Activated CD8-positive, alpha-beta T cell treated with anti-CD3 and anti-CD28 coated beads, Interleukin-2, amount 10 ng/mL, durations not matched to agents 7 days and 5 days (primary cell): Measurements from ENCODE around the gene POGLUT3. TPM values are rescaled to one million over a fixed set of nuclear protein-coding genes. Genes with fewer than 3 reads are reported as not detected.
A peak's percentile ranks its signal among the peaks of the same experiment; 100 is the strongest.

Experiments
- ATAC-seq: fragments of 150-1000 bp; cut with Tn5 transposase; one replicate; pipeline ENCODE4 v1.10.0; 2021; ENCODE audit warnings: moderate library complexity
- CTCF ChIA-PET: fragments of 350-600 bp; sonication (Branson Sonifier 250); formaldehyde crosslinking; loops from one replicate; lab custom pipeline; 2021; ENCODE audit warnings: antibody characterized with exemption; lab: Charles Lee
- POLR2A ChIA-PET: fragments of 350-600 bp; sonication (Branson Sonifier 250); formaldehyde crosslinking; loops from one replicate; lab custom pipeline; 2021; ENCODE audit warnings: antibody characterized with exemption; lab: Charles Lee
- DNase-seq: peaks from one replicate; pipeline ENCODE4 v3.0.0-alpha.2; 2020
- H3K27ac Mint-ChIP-seq: one replicate; pipeline ENCODE4 v1.8.0; 2021; ENCODE audit warnings: mild to moderate bottlenecking, mixed read lengths
- H3K27me3 Mint-ChIP-seq: one replicate; pipeline ENCODE4 v1.8.0; 2021; ENCODE audit warnings: low read depth, mixed read lengths
- H3K36me3 Mint-ChIP-seq: one replicate; pipeline ENCODE4 v1.8.0; 2021; ENCODE audit warnings: low read depth, mixed read lengths
- H3K4me1 Mint-ChIP-seq: one replicate; pipeline ENCODE4 v1.8.0; 2021; ENCODE audit warnings: low read depth, mixed read lengths
- H3K4me3 Mint-ChIP-seq: one replicate; pipeline ENCODE4 v1.8.0; 2021; ENCODE audit warnings: mild to moderate bottlenecking, mixed read lengths
- H3K9me3 Mint-ChIP-seq: one replicate; pipeline ENCODE4 v1.8.0; 2022; ENCODE audit warnings: mixed read lengths; ENCODE audit not compliant: insufficient read depth
- total RNA-seq, 2 experiments: library from RNA; stranded (reverse); gene quantifications; one replicate each; pipeline ENCODE4 v1.2.3, GENCODE V29; 2021

POGLUT3 gene
- total RNA-seq, 2 experiments from 2014 or later: 27.6 to 31.5 TPM

- ATAC-seq (no peak), DNase-seq (no peak)
- H3K4me1 Mint-ChIP-seq: no peaks in the 10 kb centered on the region
- no peak overlapping the region for H3K27ac Mint-ChIP-seq
- POLR2A ChIA-PET: no interaction called here
- H3K27me3 Mint-ChIP-seq: no peaks in the 10 kb centered on the region
- H3K4me3 Mint-ChIP-seq: no peak overlapping the region
- H3K36me3 Mint-ChIP-seq: no peaks in the 10 kb centered on the region
- CTCF ChIA-PET: no interaction called here
- H3K9me3 Mint-ChIP-seq: no peaks in the 10 kb centered on the region
Observed at GRCh38 chr11:108525161-108525560, 27.0 kb upstream of the POGLUT3 start.

- Mint-ChIP-seq H3K27me3 (no peaks in the 10 kb centered on the region), H3K4me1 (no peaks in the 10 kb centered on the region), H3K9me3 (no peaks in the 10 kb centered on the region), H3K4me3 (no peak overlapping the region), H3K36me3 (no peaks in the 10 kb centered on the region), H3K27ac (no peak overlapping the region)
- CTCF ChIA-PET: no interaction called here
- ATAC-seq (no peak), DNase-seq (no peak)
- POLR2A ChIA-PET: no interaction called here
Observed at GRCh38 chr11:108524422-108524821, 26.2 kb upstream of the POGLUT3 start.

- ATAC-seq (no peak), DNase-seq (no peak)
- H3K9me3 Mint-ChIP-seq: no peaks in the 10 kb centered on the region
- H3K27me3 Mint-ChIP-seq: no peaks in the 10 kb centered on the region
- CTCF ChIA-PET: no interaction called here
- POLR2A ChIA-PET: no interaction called here
- H3K27ac Mint-ChIP-seq: no peak overlapping the region
- no peak overlapping the region for H3K4me3 Mint-ChIP-seq
- H3K4me1 Mint-ChIP-seq: no peaks in the 10 kb centered on the region
- no peaks in the 10 kb centered on the region for H3K36me3 Mint-ChIP-seq
Observed at GRCh38 chr11:108522318-108522717, 24.1 kb upstream of the POGLUT3 start.

- H3K27me3 Mint-ChIP-seq: no peaks in the 10 kb centered on the region
- H3K36me3 Mint-ChIP-seq: no peaks in the 10 kb centered on the region
- no peaks in the 10 kb centered on the region for H3K9me3 Mint-ChIP-seq
- H3K4me1 Mint-ChIP-seq: peaks cover 3% of the 10 kb centered on the region
- ChIA-PET POLR2A (no interaction called here), CTCF (no interaction called here)
- ATAC-seq (no peak), DNase-seq (no peak)
- H3K27ac Mint-ChIP-seq: no peak overlapping the region
- H3K4me3 Mint-ChIP-seq: no peak overlapping the region
Observed at GRCh38 chr11:108518581-108518980, 20.4 kb upstream of the POGLUT3 start.

- ChIA-PET CTCF (no interaction called here), POLR2A (no interaction called here)
- ATAC-seq: peak; percentile 57
- H3K4me3 Mint-ChIP-seq: no peak overlapping the region
- peaks cover 3% of the 10 kb centered on the region for H3K4me1 Mint-ChIP-seq
- H3K27ac Mint-ChIP-seq: no peak overlapping the region
- H3K9me3 Mint-ChIP-seq: no peaks in the 10 kb centered on the region
- no peaks in the 10 kb centered on the region for H3K27me3 Mint-ChIP-seq
- H3K36me3 Mint-ChIP-seq: no peaks in the 10 kb centered on the region
- no peak for DNase-seq
Observed at GRCh38 chr11:108516125-108516524, 17.9 kb upstream of the POGLUT3 start.

- no peak overlapping the region for H3K27ac Mint-ChIP-seq
- ChIA-PET POLR2A (no interaction called here), CTCF (no interaction called here)
- DNase-seq: no peak
- H3K9me3 Mint-ChIP-seq: no peaks in the 10 kb centered on the region
- peaks cover 3% of the 10 kb centered on the region for H3K4me1 Mint-ChIP-seq
- H3K36me3 Mint-ChIP-seq: no peaks in the 10 kb centered on the region
- H3K4me3 Mint-ChIP-seq: no peak overlapping the region
- ATAC-seq: no peak
- no peaks in the 10 kb centered on the region for H3K27me3 Mint-ChIP-seq
Observed at GRCh38 chr11:108512708-108513107, 14.5 kb upstream of the POGLUT3 start.

GRCh38 chr11:108511851-108512474 is 13.8 kb upstream of the POGLUT3 start:
- ATAC-seq: no peak

GRCh38 chr11:108508653-108509593 is 10.7 kb upstream of the POGLUT3 start:
- Mint-ChIP-seq H3K36me3 (no peaks in the 10 kb centered on the region), H3K4me3 (no peak overlapping the region), H3K4me1 (no peaks in the 10 kb centered on the region), H3K27me3 (peaks cover 2% of the 10 kb centered on the region), H3K9me3 (no peaks in the 10 kb centered on the region), H3K27ac (no peak overlapping the region)
- CTCF ChIA-PET: no interaction called here
- POLR2A ChIA-PET: no interaction called here
- ATAC-seq (no peak), DNase-seq (no peak)

More at GRCh38 chr11:108511851-108512474, 13.8 kb upstream of the POGLUT3 start:
- Mint-ChIP-seq H3K27me3 (no peaks in the 10 kb centered on the region), H3K36me3 (no peaks in the 10 kb centered on the region), H3K4me3 (no peak overlapping the region), H3K9me3 (no peaks in the 10 kb centered on the region), H3K27ac (no peak overlapping the region), H3K4me1 (peaks cover 3% of the 10 kb centered on the region)
- ChIA-PET CTCF (no interaction called here), POLR2A (no interaction called here)
- no peak for DNase-seq

- no peak for ATAC-seq
- H3K36me3 Mint-ChIP-seq: peaks cover 8% of the 10 kb centered on the region
- peaks cover 16% of the 10 kb centered on the region for H3K4me1 Mint-ChIP-seq
- ChIA-PET POLR2A (no interaction called here), CTCF (no interaction called here)
- no peak for DNase-seq
- H3K27ac Mint-ChIP-seq: no peak overlapping the region
- peaks cover 2% of the 10 kb centered on the region for H3K27me3 Mint-ChIP-seq
- no peaks in the 10 kb centered on the region for H3K9me3 Mint-ChIP-seq
- H3K4me3 Mint-ChIP-seq: no peak overlapping the region
Observed at GRCh38 chr11:108501396-108501795, 3.2 kb upstream of the POGLUT3 start.

GRCh38 chr11:108500721-108501120 is 2.5 kb upstream of the POGLUT3 start:
- no peak for ATAC-seq
- no peak for DNase-seq
- peaks cover 2% of the 10 kb centered on the region for H3K27me3 Mint-ChIP-seq
- H3K27ac Mint-ChIP-seq: no peak overlapping the region
- H3K36me3 Mint-ChIP-seq: peaks cover 13% of the 10 kb centered on the region
- ChIA-PET CTCF (no interaction called here), POLR2A (no interaction called here)
- H3K9me3 Mint-ChIP-seq: no peaks in the 10 kb centered on the region
- peaks cover 21% of the 10 kb centered on the region for H3K4me1 Mint-ChIP-seq
- H3K4me3 Mint-ChIP-seq: no peak overlapping the region

- DNase-seq (no peak), ATAC-seq (no peak)
- ChIA-PET CTCF (no interaction called here), POLR2A (no interaction called here)
- Mint-ChIP-seq H3K4me1 (peaks cover 23% of the 10 kb centered on the region), H3K36me3 (peaks cover 15% of the 10 kb centered on the region), H3K27ac (no peak overlapping the region), H3K27me3 (no peaks in the 10 kb centered on the region), H3K4me3 (peak overlapping the region; percentile 79), H3K9me3 (no peaks in the 10 kb centered on the region)
Observed at GRCh38 chr11:108500169-108500568, 2.0 kb upstream of the POGLUT3 start.

- Mint-ChIP-seq H3K27me3 (no peaks in the 10 kb centered on the region), H3K4me1 (peaks cover 33% of the 10 kb centered on the region), H3K9me3 (no peaks in the 10 kb centered on the region), H3K36me3 (peaks cover 27% of the 10 kb centered on the region), H3K4me3 (peak overlapping the region; percentile 79), H3K27ac (peak overlapping the region; percentile 89)
- DNase-seq (no peak), ATAC-seq (no peak)
- CTCF ChIA-PET: no interaction called here
- POLR2A ChIA-PET: interaction anchor here (1.2 to 2.6 kb wide), 2 partner anchors 8 to 32 kb away, joined by 3 to 16 read pairs; partner anchors contain the start of gene C11orf65
Observed at GRCh38 chr11:108498816-108499408, 728 bp upstream of the POGLUT3 start.
